IMR-90 (cell line): Measurements from ENCODE around the gene RAB3IL1. TPM values are rescaled to one million over a fixed set of nuclear protein-coding genes. Genes with fewer than 3 reads are reported as not detected.

ENCODE experiments used
- ATAC-seq: fragments of 200-7000 bp; cut with Tn5 transposase; 2 replicates; pipeline ENCODE4 v1.9.1; 2020; ENCODE audit warnings: low read depth, mild to moderate bottlenecking, moderate library complexity
- BruUV-seq: library from RNA; stranded (reverse); fragments of 400-500 nt; replicated peaks from 2 replicates; lab custom pipeline; 2021; lab: Mats Ljungman, UMichigan
- CTCF ChIA-PET: fragments of 300-600 bp; formaldehyde crosslinking; extraction: SDS; loops from one replicate; lab custom pipeline; 2021; ENCODE audit warnings: antibody characterized with exemption; lab: Yijun Ruan, JAX
- POLR2A ChIA-PET: fragments of 300-600 bp; sonication (Branson Sonifier 250); formaldehyde crosslinking; loops from one replicate; lab custom pipeline; 2022; ENCODE audit warnings: antibody characterized with exemption; ENCODE audit not compliant: unreplicated experiment; lab: Charles Lee
- DNase-seq: peaks from one replicate; pipeline ENCODE4 v3.0.0; 2013
- H2AFZ ChIP-seq: replicated peaks from 2 replicates; pipeline ENCODE3; 2013; ENCODE audit warnings: low read length, mild to moderate bottlenecking; ENCODE audit not compliant: poor library complexity
- H2AK5ac ChIP-seq: 2 replicates; pipeline ENCODE4 v1.6.1; 2013; ENCODE audit warnings: low read depth, low read length, inconsistent platforms
- H2AK9ac ChIP-seq: replicated peaks from 2 replicates; pipeline ENCODE3; 2013; ENCODE audit warnings: mild to moderate bottlenecking, low read depth, low read length, moderate library complexity; ENCODE audit not compliant: poor library complexity
- H2BK120ac ChIP-seq: 2 replicates; pipeline ENCODE4 v1.6.1; 2013; ENCODE audit warnings: low read depth, low read length, inconsistent platforms
- H2BK15ac ChIP-seq: 3 replicates; pipeline ENCODE4 v1.6.1; 2013; ENCODE audit warnings: low read depth, low read length, inconsistent platforms
- H2BK20ac ChIP-seq: 2 replicates; pipeline ENCODE4 v1.6.1; 2013; ENCODE audit warnings: low read depth, mild to moderate bottlenecking, inconsistent platforms, low read length, moderate library complexity
- H2BK5ac ChIP-seq: 2 replicates; pipeline ENCODE4 v1.6.1; 2013; ENCODE audit warnings: mild to moderate bottlenecking, low read depth, low read length, inconsistent platforms; ENCODE audit not compliant: poor library complexity, severe bottlenecking
- H3K14ac ChIP-seq: replicated peaks from 2 replicates; pipeline ENCODE4 v1.6.1; 2013; ENCODE audit warnings: low read depth, low read length, inconsistent platforms
- H3K18ac ChIP-seq: 2 replicates; pipeline ENCODE4 v1.6.1; 2013; ENCODE audit warnings: low read depth, low read length, control low read depth
- H3K23ac ChIP-seq: 2 replicates; pipeline ENCODE4 v1.6.1; 2013; ENCODE audit warnings: low read depth, low read length, inconsistent platforms
- H3K27ac ChIP-seq: 2 replicates; pipeline ENCODE4 v1.5.1; 2013; ENCODE audit warnings: mild to moderate bottlenecking, control low read depth, low read length; ENCODE audit not compliant: insufficient read depth
- H3K27me3 ChIP-seq: 2 replicates; pipeline ENCODE4 v1.6.1; 2013; ENCODE audit warnings: low read length; ENCODE audit not compliant: control insufficient read depth, insufficient read depth
- H3K36me3 ChIP-seq: 2 replicates; pipeline ENCODE4 v1.6.1; 2013; ENCODE audit warnings: low read length, mixed read lengths; ENCODE audit not compliant: control insufficient read depth, insufficient read depth
- H3K4ac ChIP-seq: 2 replicates; pipeline ENCODE4 v1.6.1; 2013; ENCODE audit warnings: low read depth, low read length, inconsistent platforms
- H3K4me1 ChIP-seq: 2 replicates; pipeline ENCODE4 v1.6.1; 2013; ENCODE audit warnings: low read length, mixed read lengths; ENCODE audit not compliant: control insufficient read depth, insufficient read depth
- H3K4me2 ChIP-seq: 2 replicates; pipeline ENCODE4 v1.6.1; 2013; ENCODE audit warnings: low read depth, mild to moderate bottlenecking, control low read depth, low read length, moderate library complexity
- H3K4me3 ChIP-seq: 2 replicates; pipeline ENCODE4 v1.5.1; 2013; ENCODE audit warnings: low read depth, mild to moderate bottlenecking, control low read depth, low read length, moderate library complexity; ENCODE audit not compliant: insufficient read depth
- H3K56ac ChIP-seq: 2 replicates; pipeline ENCODE4 v1.6.1; 2013; ENCODE audit warnings: low read length, inconsistent platforms; ENCODE audit not compliant: insufficient read depth; ENCODE audit errors: extremely low read depth
- H3K79me1 ChIP-seq, 2 experiments: 2 replicates each; pipeline ENCODE4 v1.6.1; 2013; ENCODE audit warnings: low read length in 2 of 2, inconsistent platforms in 1 of 2, low read depth in 1 of 2
- H3K9ac ChIP-seq: 2 replicates; pipeline ENCODE4 v1.6.1; 2013; ENCODE audit warnings: low read depth, low read length, control low read depth
- H3K9me1 ChIP-seq: 2 replicates; pipeline ENCODE4 v1.6.1; 2013; ENCODE audit warnings: low read length, inconsistent platforms; ENCODE audit not compliant: insufficient read depth
- H3K9me3 ChIP-seq: 2 replicates; pipeline ENCODE4 v1.6.1; 2013; ENCODE audit warnings: low read length; ENCODE audit not compliant: control insufficient read depth, insufficient read depth
- H4K20me1 ChIP-seq: 2 replicates; pipeline ENCODE4 v1.6.1; 2013; ENCODE audit warnings: low read length, inconsistent platforms; ENCODE audit not compliant: insufficient read depth
- H4K5ac ChIP-seq: 2 replicates; pipeline ENCODE4 v1.6.1; 2013; ENCODE audit warnings: mild to moderate bottlenecking, low read depth, low read length, control low read depth
- H4K8ac ChIP-seq, 2 experiments: 2 replicates each; pipeline ENCODE4 v1.6.1; 2013; ENCODE audit warnings: low read depth in 2 of 2, low read length in 2 of 2, control low read depth in 1 of 2, inconsistent platforms in 1 of 2
- H4K91ac ChIP-seq: 2 replicates; pipeline ENCODE4 v1.6.1; 2013; ENCODE audit warnings: low read depth, low read length, inconsistent platforms; ENCODE audit not compliant: insufficient read depth
- CHD1 ChIP-seq: IDR thresholded peaks from 2 replicates; pipeline ENCODE4 v1.6.1; 2012; ENCODE audit warnings: low read depth, low read length, improper control_type of control experiment
- MAFK ChIP-seq: IDR thresholded peaks from 2 replicates; pipeline ENCODE4 v1.6.1; 2012; ENCODE audit warnings: low read depth, low read length, improper control_type of control experiment
- MAZ ChIP-seq: IDR thresholded peaks from 2 replicates; pipeline ENCODE4 v1.6.1; 2012; ENCODE audit warnings: low read depth, mild to moderate bottlenecking, low read length, improper control_type of control experiment, moderate library complexity, borderline replicate concordance
- MXI1 ChIP-seq: IDR thresholded peaks from 2 replicates; pipeline ENCODE4 v1.6.1; 2012; ENCODE audit warnings: low read depth, mild to moderate bottlenecking, low read length, moderate library complexity, borderline replicate concordance
- NFE2L2 ChIP-seq: fragments of 150-350 bp; IDR thresholded peaks from 2 replicates; pipeline ENCODE4 v1.6.1; 2016; ENCODE audit warnings: low read depth, mild to moderate bottlenecking, low read length
- RFX5 ChIP-seq: IDR thresholded peaks from 2 replicates; pipeline ENCODE4 v1.8.0; 2012; ENCODE audit warnings: low read depth, mild to moderate bottlenecking, low read length, moderate library complexity
- WGBS, 2 experiments: methylation state at CpG; one replicate each; pipeline versions ENCODE4 v1.1.5 to v1.1.7; 2013; ENCODE audit warnings: missing lambda C conversion rate in 2 of 2; ENCODE audit not compliant: insufficient read length in 1 of 2; ENCODE audit errors: extremely low coverage in 2 of 2; 5-methylcytosine and 5-hydroxymethylcytosine counted together
- dilution Hi-C: fragments of 300-500 bp; cut with HindIII; formaldehyde crosslinking; loops from one replicate; pipeline ENCODE4 v1.14.3; 2018; ENCODE audit warnings: low sequenced_read_pairs; ENCODE audit not compliant: unreplicated experiment
- in situ Hi-C: fragments of 300-500 bp; cut with MboI; formaldehyde crosslinking; loops from 3 replicates; pipeline ENCODE4 v1.14.3; 2019; ENCODE audit warnings: low sequenced_read_pairs, inconsistent platforms, mixed read lengths
- intact Hi-C: fragments of 100-400 bp; cut with micrococcal nuclease; formaldehyde crosslinking; loops from 2 replicates; pipeline ENCODE4 v1.10.0; 2022
- polyA plus RNA-seq, 3 experiments: library from polyadenylated mRNA; depleted of rRNA; stranded (reverse); fragments of >200 nt; gene quantifications; 2 replicates each; pipeline ENCODE4 v1.2.3, GENCODE V29; 2012; ENCODE audit warnings: low replicate concordance in 1 of 3
- total RNA-seq: library from RNA; depleted of rRNA; stranded (reverse); fragments of >200 nt; gene quantifications from 2 replicates; pipeline ENCODE4 v1.2.3, GENCODE V29; 2012
- TF ChIP-seq, protein P1 (sequence below): fragments of 150-350 bp; IDR thresholded peaks from 2 replicates; pipeline ENCODE4 v1.6.1; 2017; ENCODE audit warnings: mild to moderate bottlenecking, antibody characterized with exemption, low read length, low read depth

The RAB3IL1 gene
- total and polyA plus RNA-seq, 2 of the 4 experiments (the other 2 are of a cell fraction): 0.72 to 1.9 TPM

DNA sequence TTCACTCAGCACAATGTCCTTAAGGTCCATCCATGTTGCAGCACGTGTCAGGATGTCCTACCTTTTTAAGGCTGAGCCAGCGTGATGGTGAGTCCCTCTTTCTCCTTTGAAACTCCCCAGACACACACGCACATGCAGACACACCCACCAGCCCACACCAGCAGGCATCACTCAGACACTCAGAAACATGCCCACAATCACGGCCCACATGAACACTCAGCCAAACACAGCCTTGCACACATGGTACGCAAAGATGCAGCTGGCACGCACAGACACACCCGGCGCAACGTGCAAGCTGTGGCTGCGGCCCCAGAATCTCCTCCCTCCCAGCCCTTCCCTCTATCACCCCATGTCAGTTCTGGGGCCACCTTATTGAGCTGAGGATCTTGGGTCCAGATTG, 34.0 kb downstream of the RAB3IL1 start (continued):
- TF ChIP-seq, protein P1, sequence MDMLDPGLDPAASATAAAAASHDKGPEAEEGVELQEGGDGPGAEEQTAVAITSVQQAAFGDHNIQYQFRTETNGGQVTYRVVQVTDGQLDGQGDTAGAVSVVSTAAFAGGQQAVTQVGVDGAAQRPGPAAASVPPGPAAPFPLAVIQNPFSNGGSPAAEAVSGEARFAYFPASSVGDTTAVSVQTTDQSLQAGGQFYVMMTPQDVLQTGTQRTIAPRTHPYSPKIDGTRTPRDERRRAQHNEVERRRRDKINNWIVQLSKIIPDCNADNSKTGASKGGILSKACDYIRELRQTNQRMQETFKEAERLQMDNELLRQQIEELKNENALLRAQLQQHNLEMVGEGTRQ: no peak
- no peak for TF ChIP-seq MAFK

DNA sequence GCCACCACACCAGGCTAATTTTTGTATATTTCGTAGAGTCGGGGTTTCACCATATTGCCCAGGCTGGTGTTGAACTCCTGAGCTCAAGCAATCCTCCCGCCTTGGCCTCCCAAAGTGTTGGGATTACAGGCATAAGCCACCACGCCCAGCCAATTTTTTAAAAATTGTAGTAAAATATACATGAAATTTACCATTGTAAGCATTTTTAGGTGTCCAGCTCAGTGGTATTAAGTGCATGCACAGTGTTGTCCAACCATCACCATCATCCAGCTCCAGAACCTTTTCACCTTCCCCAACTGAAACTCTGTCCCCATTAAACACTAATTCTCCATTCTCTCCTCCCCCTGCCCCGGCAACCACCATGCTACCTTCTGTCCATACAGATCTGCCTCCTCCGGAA, 34.5 kb downstream of the RAB3IL1 start:
- no peak overlapping the region for H3K14ac ChIP-seq
- H3K9ac ChIP-seq: no peak overlapping the region
- TF ChIP-seq MAZ (no peak), MXI1 (no peak), RFX5 (no peak), NFE2L2 (no peak), CHD1 (no peak)
- 0 out of 2 replicates have a peak overlapping the region, but pooled peaks have one; percentile 20 for H3K23ac ChIP-seq
- no peak overlapping the region; the same call in 1 of the 2 replicates for H3K4ac ChIP-seq
- H3K4me2 ChIP-seq: no peak overlapping the region
- H3K9me3 ChIP-seq: peaks cover 3% of the 10 kb centered on the region; the same call in 1 of the 2 replicates
- no peak overlapping the region for H3K27ac ChIP-seq
- H3K9me1 ChIP-seq: peaks cover 22% of the 10 kb centered on the region
- H3K79me1 ChIP-seq: peaks cover 23 to 70% of the 10 kb centered on the region in 2 experiments
- in situ Hi-C loops: no loop called here
- H3K4me3 ChIP-seq: no peak overlapping the region
- ATAC-seq (no peak), DNase-seq (no peak)
- H2BK120ac ChIP-seq: no peak overlapping the region
- H2AK5ac ChIP-seq: 0 out of 2 replicates have a peak overlapping the region, but pooled peaks have one; percentile 1
- H2BK20ac ChIP-seq: 0 out of 2 replicates have a peak overlapping the region, but pooled peaks have one; percentile 47
- CTCF ChIA-PET: interaction anchor here (1.9 kb wide), 1 partner anchor 225 kb away, joined by 6 read pairs; no protein-coding TSS in a partner anchor
- H4K5ac ChIP-seq: no peak overlapping the region
- POLR2A ChIA-PET: no interaction called here
- intact Hi-C loops: no loop called here
- H2AFZ ChIP-seq: no peak overlapping the region
- no peak overlapping the region for H2AK9ac ChIP-seq
- 36% methylated on average over 2 of the region's 6 CpGs; no CpG with 5 or more reads in 1 of the 2 experiments for WGBS, 2 experiments
- H2BK15ac ChIP-seq: no peak overlapping the region
- no peak overlapping the region for H3K18ac ChIP-seq
- H3K56ac ChIP-seq: no peak overlapping the region
- no peak overlapping the region; the same call in 1 of the 2 replicates for H4K91ac ChIP-seq
- H4K20me1 ChIP-seq: peaks cover 23% of the 10 kb centered on the region; the same call in 1 of the 2 replicates
- BruUV-seq: no TSS peak
- H3K4me1 ChIP-seq: peaks cover 10% of the 10 kb centered on the region
- no peak overlapping the region for H4K8ac ChIP-seq
- peaks cover 17% of the 10 kb centered on the region for H3K36me3 ChIP-seq
- no peaks in the 10 kb centered on the region for H3K27me3 ChIP-seq
- dilution Hi-C loops: no loop called here
- H2BK5ac ChIP-seq: no peak overlapping the region
